HepG2 (cell line): ENCODE results near the gene CD93. TPM values are rescaled to one million over a fixed set of nuclear protein-coding genes. Genes with fewer than 3 reads are reported as not detected.

Source experiments
- ATAC-seq: fragments of 200-7000 bp; cut with Tn5 transposase; 3 replicates; pipeline ENCODE4 v1.9.1; 2020; ENCODE audit warnings: mild to moderate bottlenecking, moderate library complexity
- BruUV-seq: library from RNA; stranded (reverse); fragments of 400-500 nt; replicated peaks from 2 replicates; lab custom pipeline; 2021; lab: Mats Ljungman, UMichigan
- CTCF ChIA-PET: fragments of 300-600 bp; formaldehyde crosslinking; extraction: SDS; loops from one replicate; lab custom pipeline; 2021; ENCODE audit warnings: low total read pairs, inconsistent platforms, low intra/inter-chr PET ratio; lab: Yijun Ruan, JAX
- POLR2A ChIA-PET: fragments of 350-600 bp; sonication (Branson Sonifier 250); formaldehyde crosslinking; loops from one replicate; lab custom pipeline; 2020; ENCODE audit warnings: antibody characterized with exemption, inconsistent platforms; lab: Yijun Ruan, JAX
- DNase-seq: peaks from one replicate; pipeline ENCODE4 v3.0.0-alpha.2; 2015; ENCODE audit warnings: low spot score
- FAIRE-seq: peaks from 3 replicates; lab custom pipeline; 2011; peaks lifted over from hg19 to GRCh38; lab: Jason Lieb, UNC
- H2AFZ ChIP-seq: one replicate; pipeline ENCODE4 v1.6.1; 2011; ENCODE audit warnings: low read length, inconsistent platforms
- H3K27ac ChIP-seq: fragments of 300-600 bp; 3 replicates; pipeline ENCODE4 v1.8.0; 2011; ENCODE audit warnings: mixed run types, mild to moderate bottlenecking, mixed read lengths, low read length, inconsistent platforms; ENCODE audit not compliant: insufficient read depth; ENCODE audit errors: extremely low read length
- H3K27me3 ChIP-seq, 2 experiments: fragments of 200-600 bp in 1 of 2; 2 replicates in 1 of 2; 3 replicates in 1 of 2; pipeline versions ENCODE4 v1.6.0 to v1.8.0; 2011; ENCODE audit warnings: low read length in 2 of 2, mild to moderate bottlenecking in 2 of 2, moderate library complexity in 2 of 2, inconsistent platforms in 1 of 2; ENCODE audit not compliant: insufficient read depth in 2 of 2, control insufficient read depth in 1 of 2
- H3K36me3 ChIP-seq, 2 experiments: fragments of 200-600 bp in 1 of 2; replicated peaks in 1 of 2; 2 replicates in 1 of 2; 3 replicates in 1 of 2; pipeline versions ENCODE4 v1.5.1 to v1.8.0; 2011; ENCODE audit warnings: low read length in 2 of 2, inconsistent platforms in 1 of 2; ENCODE audit not compliant: insufficient read depth in 2 of 2, control insufficient read depth in 1 of 2
- H3K4me1 ChIP-seq: 2 replicates; pipeline ENCODE4 v1.5.1; 2012; ENCODE audit warnings: low read length, inconsistent platforms; ENCODE audit not compliant: insufficient read depth
- H3K4me2 ChIP-seq: 2 replicates; pipeline ENCODE4 v1.6.0; 2011; ENCODE audit warnings: low read depth, low read length, inconsistent platforms
- H3K4me3 ChIP-seq, 3 experiments: fragments of 200-600 bp in 1 of 3; sonication (generic), shearing (Covaris generic) in 1 of 3; replicated peaks in 1 of 3; 2 replicates each; pipeline ENCODE4 v1.5.1; 2011 to 2016; ENCODE audit warnings: low read length in 3 of 3, inconsistent platforms in 2 of 3, low read depth in 2 of 3, mild to moderate bottlenecking in 2 of 3, control low read depth in 1 of 3, mixed read lengths in 1 of 3; ENCODE audit not compliant: insufficient read depth in 1 of 3
- H3K79me2 ChIP-seq: one replicate; pipeline ENCODE4 v1.6.1; 2011; ENCODE audit warnings: low read length, inconsistent platforms; ENCODE audit not compliant: insufficient read depth
- H3K9ac ChIP-seq: 2 replicates; pipeline ENCODE4 v1.6.0; 2011; ENCODE audit warnings: mild to moderate bottlenecking, low read depth, low read length, inconsistent platforms; ENCODE audit not compliant: insufficient read depth
- H3K9me3 ChIP-seq: 2 replicates; pipeline ENCODE4 v1.5.1; 2012; ENCODE audit warnings: mild to moderate bottlenecking, low read length
- H4K20me1 ChIP-seq: 2 replicates; pipeline ENCODE4 v1.6.0; 2011; ENCODE audit warnings: inconsistent platforms, mild to moderate bottlenecking, low read length, moderate library complexity; ENCODE audit not compliant: insufficient read depth
- ATAD3A ChIP-seq: sonication (generic); formaldehyde crosslinking; IDR thresholded peaks from 2 replicates; pipeline ENCODE4 v1.4.0; 2020; ENCODE audit warnings: missing genetic modification reagents
- FOSL1 ChIP-seq: sonication (generic); formaldehyde crosslinking; IDR thresholded peaks from 2 replicates; pipeline ENCODE4 v1.9.0; 2021; ENCODE audit warnings: missing genetic modification reagents, borderline replicate concordance
- KDM6A ChIP-seq: IDR thresholded peaks from 2 replicates; pipeline ENCODE4 v1.6.1; 2016; ENCODE audit warnings: low read depth
- MED8 ChIP-seq: sonication (generic); formaldehyde crosslinking; IDR thresholded peaks from 2 replicates; pipeline ENCODE4 v1.8.1; 2023; ENCODE audit warnings: mild to moderate bottlenecking, missing genetic modification reagents; ENCODE audit not compliant: insufficient replicate concordance
- NR1H2 ChIP-seq: sonication (generic); formaldehyde crosslinking; IDR thresholded peaks from 2 replicates; pipeline ENCODE4 v1.8.1; 2022; ENCODE audit warnings: low read depth, missing genetic modification reagents, borderline replicate concordance
- RFX5 ChIP-seq: IDR thresholded peaks from 2 replicates; pipeline ENCODE4 v1.6.1; 2011; ENCODE audit warnings: low read depth, low read length, improper control_type of control experiment
- ZMAT3 ChIP-seq: sonication (generic); formaldehyde crosslinking; conservative IDR thresholded peaks from 2 replicates; pipeline ENCODE4 v1.7.0; 2021; ENCODE audit warnings: missing genetic modification reagents
- ZNF143 ChIP-seq: sonication (generic); formaldehyde crosslinking; IDR thresholded peaks from 2 replicates; pipeline ENCODE4 v1.4.0; 2020; ENCODE audit warnings: missing genetic modification reagents
- ZNF510 ChIP-seq: sonication (generic); formaldehyde crosslinking; IDR thresholded peaks from 2 replicates; pipeline ENCODE4 v1.4.0; 2020; ENCODE audit warnings: low read depth, mild to moderate bottlenecking, missing genetic modification reagents
- ZNF788 ChIP-seq: sonication (generic); formaldehyde crosslinking; IDR thresholded peaks from 2 replicates; pipeline ENCODE4 v1.5.0; 2020; ENCODE audit warnings: mild to moderate bottlenecking, missing genetic modification reagents, borderline replicate concordance
- ZNF816 ChIP-seq: sonication (generic); formaldehyde crosslinking; IDR thresholded peaks from 2 replicates; pipeline ENCODE4 v1.8.0; 2022; ENCODE audit warnings: missing genetic modification reagents, mild to moderate bottlenecking, borderline replicate concordance
- ZSCAN29 ChIP-seq: sonication (generic); formaldehyde crosslinking; conservative IDR thresholded peaks from 2 replicates; pipeline ENCODE4 v1.4.0; 2020; ENCODE audit warnings: mild to moderate bottlenecking, missing genetic modification reagents
- WGBS: methylation state at CpG from one replicate; pipeline ENCODE4 v1.1.6; 2017; ENCODE audit warnings: low lambda C conversion rate; 5-methylcytosine and 5-hydroxymethylcytosine counted together
- in situ Hi-C: cut with HindIII; loops from 2 replicates; pipeline ENCODE4 v1.10.0; 2017; ENCODE audit warnings: low pct_unique_long_range_greater_than_20kb; ENCODE audit not compliant: extremely low pct_ligation_motif_present
- intact Hi-C: fragments of 100-400 bp; cut with micrococcal nuclease; formaldehyde crosslinking; loops from one replicate; pipeline ENCODE4 v1.10.0; 2022; ENCODE audit not compliant: unreplicated experiment
- polyA plus RNA-seq, 8 experiments: library from polyadenylated mRNA; depleted of rRNA in 3 of 8; stranded (reverse) in 7 of 8; unstranded in 1 of 8; fragments of >200 nt; fragmentation: Illumina TruSeq in 4 of 8; extraction: Trizol in 4 of 8; gene quantifications; 2 replicates each; pipeline versions ENCODE4 v1.2.1 to v1.2.3, GENCODE V29; 2011 to 2016; ENCODE audit warnings: low read depth in 4 of 8, missing spikeins in 1 of 8, mixed read lengths in 1 of 8; ENCODE audit not compliant: insufficient read depth in 1 of 8
- total RNA-seq, 5 experiments: library from RNA; depleted of rRNA; stranded (reverse); fragments of >200 nt; fragmentation: Illumina TruSeq; extraction: Trizol; gene quantifications; 2 replicates each; pipeline ENCODE4 v1.2.3, GENCODE V29; 2016; ENCODE audit warnings: low read depth in 1 of 5
- TF ChIP-seq, protein P1 (sequence below): sonication (generic); formaldehyde crosslinking; IDR thresholded peaks from 2 replicates; pipeline ENCODE4 v1.5.0; 2020; ENCODE audit warnings: missing genetic modification reagents, mild to moderate bottlenecking, borderline replicate concordance
- TF ChIP-seq, protein P2 (sequence below): IDR thresholded peaks from 2 replicates; pipeline ENCODE4 v1.6.1; 2016; ENCODE audit warnings: low read depth, borderline replicate concordance
- TF ChIP-seq, protein P3 (sequence below), 2 experiments: sonication (generic) in 1 of 2; formaldehyde crosslinking in 1 of 2; IDR thresholded peaks; 2 replicates each; pipeline versions ENCODE4 v1.5.1 to v1.6.1; 2011 to 2020; ENCODE audit warnings: borderline replicate concordance in 1 of 2, low read depth in 1 of 2, low read length in 1 of 2, mild to moderate bottlenecking in 1 of 2, missing genetic modification reagents in 1 of 2, moderate library complexity in 1 of 2
- TF ChIP-seq, protein P4 (sequence below): IDR thresholded peaks from 2 replicates; pipeline ENCODE4 v1.6.1; 2012; ENCODE audit warnings: inconsistent platforms
- TF ChIP-seq, protein P5 (sequence below): sonication (generic); formaldehyde crosslinking; IDR thresholded peaks from 2 replicates; pipeline ENCODE4 v1.4.0; 2020; ENCODE audit warnings: missing genetic modification reagents

Gene CD93
- total and polyA plus RNA-seq, 2 of the 13 experiments (the other 11 are each of a cell fraction or from before 2014, with no cell fraction given): not detected

DNA sequence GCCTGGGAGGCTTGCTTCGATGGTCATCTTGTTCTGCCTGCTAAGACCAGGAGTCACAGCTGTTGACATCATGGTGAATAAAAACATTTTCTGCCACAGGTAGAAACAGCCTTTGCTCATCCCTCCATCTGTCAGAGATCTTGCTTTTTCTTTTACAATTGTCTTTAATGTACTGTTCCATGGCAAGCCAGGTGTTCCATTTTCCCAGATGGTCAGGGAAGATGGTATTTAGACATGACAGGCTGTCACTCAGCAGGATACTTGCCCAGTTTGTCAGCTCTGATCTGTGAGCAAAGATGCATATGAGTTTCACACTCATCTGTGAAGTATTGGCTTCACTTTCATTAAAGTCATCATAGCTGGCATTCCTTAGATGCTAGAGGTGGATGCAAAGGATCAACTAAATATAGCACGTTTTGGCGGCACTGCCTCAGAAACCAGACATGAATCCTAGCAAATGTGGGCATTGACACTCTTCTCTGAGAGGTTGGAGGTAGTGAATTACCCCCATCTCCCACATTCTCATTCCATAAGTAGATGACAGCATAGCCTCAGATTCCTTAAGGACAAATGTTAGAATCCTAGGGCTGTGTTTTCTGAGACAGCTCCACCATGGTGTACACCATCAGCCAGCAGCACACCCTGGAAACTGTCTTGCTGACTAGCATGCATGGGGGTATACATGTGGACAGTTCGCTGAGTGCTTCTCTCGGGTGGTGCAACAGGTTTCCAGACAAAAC, 46.8 kb downstream of the CD93 start (continued):
- TF ChIP-seq FOSL1: no peak
- no peak for TF ChIP-seq ATAD3A (CRISPR knock-in tag)
- TF ChIP-seq, protein P1, sequence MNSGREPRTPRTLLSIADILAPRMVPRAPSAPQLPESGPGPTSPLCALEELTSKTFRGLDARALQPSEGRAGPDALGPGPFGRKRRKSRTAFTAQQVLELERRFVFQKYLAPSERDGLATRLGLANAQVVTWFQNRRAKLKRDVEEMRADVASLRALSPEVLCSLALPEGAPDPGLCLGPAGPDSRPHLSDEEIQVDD: no peak
- TF ChIP-seq, protein P2, sequence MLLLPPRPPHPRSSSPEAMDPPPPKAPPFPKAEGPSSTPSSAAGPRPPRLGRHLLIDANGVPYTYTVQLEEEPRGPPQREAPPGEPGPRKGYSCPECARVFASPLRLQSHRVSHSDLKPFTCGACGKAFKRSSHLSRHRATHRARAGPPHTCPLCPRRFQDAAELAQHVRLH: no peak
- TF ChIP-seq ZNF143 (CRISPR knock-in tag): no peak
- TF ChIP-seq RFX5: no peak
- TF ChIP-seq ZSCAN29 (CRISPR knock-in tag): no peak

DNA sequence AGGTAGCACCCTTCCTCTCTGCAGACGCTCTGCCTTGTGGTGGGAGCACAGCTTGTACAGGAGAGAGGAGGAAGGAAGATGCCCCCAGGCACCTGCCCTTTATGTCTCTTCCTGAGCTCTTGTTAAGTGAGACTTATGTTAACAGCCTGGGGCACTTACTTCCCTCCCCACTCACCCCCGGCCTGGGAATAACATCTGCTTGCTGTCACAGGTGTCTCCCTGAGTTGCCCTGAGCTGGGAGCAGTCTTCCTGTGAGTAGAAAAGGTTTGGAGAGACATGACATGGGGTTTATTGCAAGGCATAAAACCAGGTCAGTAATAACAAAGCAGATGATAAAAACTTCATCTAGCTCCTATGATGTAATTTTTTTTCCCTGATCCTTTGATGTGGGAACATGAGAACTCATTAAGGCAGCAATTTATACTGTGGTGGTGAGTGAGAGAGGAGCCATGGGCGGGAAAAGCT, 49.1 kb downstream of the CD93 start:
- WGBS: 4% methylated on average over 3 of the region's 3 CpGs
- intact Hi-C loops: no loop called here
- no peaks in the 10 kb centered on the region for H3K36me3 ChIP-seq
- H3K9me3 ChIP-seq: no peaks in the 10 kb centered on the region
- no peak overlapping the region for H2AFZ ChIP-seq
- no peak overlapping the region for H3K9ac ChIP-seq
- H3K4me2 ChIP-seq: no peak overlapping the region
- H3K79me2 ChIP-seq: no peaks in the 10 kb centered on the region
- DNase-seq (no peak), FAIRE-seq (no peak), ATAC-seq (no peak)
- no TSS peak for BruUV-seq
- no peak overlapping the region for H3K4me3 ChIP-seq
- no peak overlapping the region for H3K27ac ChIP-seq
- peaks cover 2 to 41% of the 10 kb centered on the region in 2 experiments; a peak in 4 of 5 replicates for H3K27me3 ChIP-seq
- POLR2A ChIA-PET: no interaction called here
- CTCF ChIA-PET: no interaction called here
- in situ Hi-C loops: no loop called here
- H3K4me1 ChIP-seq: no peaks in the 10 kb centered on the region
- H4K20me1 ChIP-seq: no peaks in the 10 kb centered on the region
- TF ChIP-seq MED8 (CRISPR knock-in tag) (no peak), ZNF816 (CRISPR knock-in tag) (no peak), ZMAT3 (CRISPR knock-in tag) (no peak), ZNF510 (CRISPR knock-in tag) (no peak), NR1H2 (CRISPR knock-in tag) (no peak), KDM6A (CRISPR knock-in tag) (no peak), ZNF788 (CRISPR knock-in tag) (no peak)
- TF ChIP-seq, protein P3, sequence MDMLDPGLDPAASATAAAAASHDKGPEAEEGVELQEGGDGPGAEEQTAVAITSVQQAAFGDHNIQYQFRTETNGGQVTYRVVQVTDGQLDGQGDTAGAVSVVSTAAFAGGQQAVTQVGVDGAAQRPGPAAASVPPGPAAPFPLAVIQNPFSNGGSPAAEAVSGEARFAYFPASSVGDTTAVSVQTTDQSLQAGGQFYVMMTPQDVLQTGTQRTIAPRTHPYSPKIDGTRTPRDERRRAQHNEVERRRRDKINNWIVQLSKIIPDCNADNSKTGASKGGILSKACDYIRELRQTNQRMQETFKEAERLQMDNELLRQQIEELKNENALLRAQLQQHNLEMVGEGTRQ (IDR thresholded peaks at IDR 0.05; ENCODE audit: low read depth, low read length): no peak
- TF ChIP-seq, protein P3 (CRISPR knock-in tag; IDR thresholded peaks at IDR 0.05; ENCODE audit: borderline replicate concordance): no peak
- TF ChIP-seq, protein P4, sequence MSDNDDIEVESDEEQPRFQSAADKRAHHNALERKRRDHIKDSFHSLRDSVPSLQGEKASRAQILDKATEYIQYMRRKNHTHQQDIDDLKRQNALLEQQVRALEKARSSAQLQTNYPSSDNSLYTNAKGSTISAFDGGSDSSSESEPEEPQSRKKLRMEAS: no peak
- TF ChIP-seq, protein P5, sequence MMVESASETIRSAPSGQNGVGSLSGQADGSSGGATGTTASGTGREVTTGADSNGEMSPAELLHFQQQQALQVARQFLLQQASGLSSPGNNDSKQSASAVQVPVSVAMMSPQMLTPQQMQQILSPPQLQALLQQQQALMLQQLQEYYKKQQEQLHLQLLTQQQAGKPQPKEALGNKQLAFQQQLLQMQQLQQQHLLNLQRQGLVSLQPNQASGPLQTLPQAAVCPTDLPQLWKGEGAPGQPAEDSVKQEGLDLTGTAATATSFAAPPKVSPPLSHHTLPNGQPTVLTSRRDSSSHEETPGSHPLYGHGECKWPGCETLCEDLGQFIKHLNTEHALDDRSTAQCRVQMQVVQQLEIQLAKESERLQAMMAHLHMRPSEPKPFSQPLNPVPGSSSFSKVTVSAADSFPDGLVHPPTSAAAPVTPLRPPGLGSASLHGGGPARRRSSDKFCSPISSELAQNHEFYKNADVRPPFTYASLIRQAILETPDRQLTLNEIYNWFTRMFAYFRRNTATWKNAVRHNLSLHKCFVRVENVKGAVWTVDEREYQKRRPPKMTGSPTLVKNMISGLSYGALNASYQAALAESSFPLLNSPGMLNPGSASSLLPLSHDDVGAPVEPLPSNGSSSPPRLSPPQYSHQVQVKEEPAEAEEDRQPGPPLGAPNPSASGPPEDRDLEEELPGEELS (CRISPR knock-in tag): no peak
